COLO829 (cell line): ENCODE results near the gene LRRC36.
A peak's percentile ranks its signal among the peaks of the same experiment; 100 is the strongest.

Experiments used
- DNase-seq: peaks from one replicate; pipeline ENCODE4 v3.0.0; 2012; ENCODE audit warnings: low spot score

The LRRC36 gene

DNA sequence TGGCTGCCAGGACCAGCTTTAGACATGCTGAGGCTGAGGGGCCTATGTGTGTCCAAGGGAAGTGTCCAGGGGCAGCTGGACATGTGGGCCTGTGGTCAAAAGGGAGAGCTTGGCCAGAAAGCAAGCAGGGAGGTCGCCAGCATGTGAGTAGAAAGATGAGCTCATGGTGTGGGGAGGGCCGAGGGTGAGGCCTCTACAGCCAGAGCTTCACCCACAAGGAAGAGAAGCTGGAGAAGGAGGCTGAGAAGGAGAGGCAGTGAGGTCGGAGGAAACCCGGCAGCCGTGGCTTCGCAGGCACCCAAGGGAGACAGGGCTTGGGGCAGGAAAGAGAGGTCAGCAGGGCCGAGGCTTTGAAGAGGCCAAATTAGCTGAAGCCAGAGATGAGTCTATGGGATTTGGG is 100.3 kb downstream of the LRRC36 start:
- DNase-seq: no peak

GRCh38 chr16:67428146-67428731 is 101.6 kb downstream of the LRRC36 start:
- DNase-seq: peak; percentile 46

- DNase-seq: no peak
Measured at GRCh38 chr16:67429053-67429798, 102.6 kb downstream of the LRRC36 start.

- DNase-seq: no peak
Measured at GRCh38 chr16:67429799-67430503, 103.3 kb downstream of the LRRC36 start.

GRCh38 chr16:67430504-67430976 is 103.9 kb downstream of the LRRC36 start:
- no peak for DNase-seq

GRCh38 chr16:67430977-67431774 is 104.6 kb downstream of the LRRC36 start, which contains the start of gene HSD11B2:
Gene HSD11B2, plus strand, starts transcription at chr16:67431121. Its CDS starts 128 bp downstream, at chr16:67431249.
- no peak for DNase-seq

GRCh38 chr16:67431775-67432505 is 105.3 kb downstream of the LRRC36 start:
- DNase-seq: no peak

DNA sequence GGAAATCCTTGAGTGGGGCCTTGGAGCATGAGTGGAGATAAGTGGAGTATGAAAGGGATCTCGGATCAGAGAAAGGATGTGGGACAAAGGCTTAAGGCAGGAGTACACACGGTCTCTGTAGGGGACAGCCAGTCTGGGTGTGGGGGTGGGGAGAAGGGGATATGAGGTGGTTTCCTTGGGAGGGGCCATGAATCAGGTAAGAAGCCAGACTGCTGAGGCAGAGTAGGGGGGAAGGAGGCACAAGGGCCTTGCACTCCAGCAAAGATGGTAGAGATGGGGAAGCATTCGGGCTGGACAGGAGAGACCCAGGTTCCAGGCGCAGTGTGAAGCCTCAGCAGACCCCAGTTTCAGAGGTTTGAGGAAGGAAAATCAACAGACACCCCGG is 105.9 kb downstream of the LRRC36 start:
- DNase-seq: no peak

DNA sequence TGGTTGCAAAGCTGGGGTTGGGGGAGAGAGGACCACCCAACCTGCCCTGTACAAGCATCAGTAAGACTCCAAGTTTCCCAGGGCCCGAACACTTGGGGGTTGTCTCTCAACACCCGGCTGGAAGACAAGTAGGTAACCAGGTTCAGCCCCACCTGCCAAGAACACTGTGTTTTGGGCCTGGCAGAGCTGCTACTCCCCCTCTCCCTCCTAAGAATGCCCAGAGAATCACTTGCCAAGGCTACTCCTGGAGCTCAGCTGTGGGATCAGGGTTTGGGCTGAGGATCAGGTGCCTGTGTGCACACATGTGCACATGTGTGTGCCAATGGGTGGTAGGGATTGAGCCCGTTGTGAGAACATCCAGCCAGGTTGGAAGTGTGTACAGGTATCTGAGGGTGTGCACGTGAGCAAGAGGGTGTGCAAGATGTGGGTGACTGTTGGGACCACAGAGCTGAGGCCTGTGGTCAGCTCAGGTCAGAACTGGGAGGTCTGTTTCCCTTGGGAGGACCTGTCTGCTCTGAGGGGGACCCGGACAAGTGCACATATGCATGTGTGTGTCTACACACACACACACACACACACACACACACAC is 106.6 kb downstream of the LRRC36 start:
- DNase-seq: no peak
